AG04449 (cell line): ENCODE measurements around the gene DMBX1.

Experiments
- CTCF ChIA-PET: fragments of 350-600 bp; formaldehyde crosslinking; extraction: SDS; loops from one replicate; lab custom pipeline; 2021; ENCODE audit warnings: antibody characterized with exemption; lab: Yijun Ruan, JAX
- POLR2A ChIA-PET: fragments of 400-600, 350-600 bp; formaldehyde crosslinking; extraction: SDS; loops from one replicate; lab custom pipeline; 2020; ENCODE audit warnings: antibody characterized with exemption, inconsistent platforms; lab: Yijun Ruan, JAX
- DNase-seq: peaks from one replicate; pipeline ENCODE4 v3.0.0-alpha.2; 2010; ENCODE audit warnings: low read depth, low spot score
- H3K4me3 ChIP-seq: 2 replicates; pipeline ENCODE4 v1.5.1; 2011; ENCODE audit warnings: low read depth, mild to moderate bottlenecking, control low read depth, low read length
- CTCF ChIP-seq: IDR thresholded peaks from one replicate; pipeline ENCODE4 v1.5.1; 2011; ENCODE audit warnings: mild to moderate bottlenecking, moderate library complexity, low read length, control low read depth, inconsistent platforms; ENCODE audit not compliant: insufficient read depth; ENCODE audit errors: missing control alignments

Gene DMBX1

GRCh38 chr1:46457178-46457577, 32.5 kb upstream of the DMBX1 start:
- ChIA-PET POLR2A (no interaction called here), CTCF (interaction anchor here (1.3 to 17.6 kb wide), 5 partner anchors 11 to 268 kb away, joined by 3 to 429 read pairs (median 5); a partner anchor contains a TSS)
- no peak for DNase-seq
- no peak overlapping the region for H3K4me3 ChIP-seq
- no peak for TF ChIP-seq CTCF

GRCh38 chr1:46458190-46458589, 31.4 kb upstream of the DMBX1 start:
- ChIA-PET CTCF (interaction anchor here (0.6 to 17.6 kb wide), 8 partner anchors 12 to 267 kb away, joined by 3 to 429 read pairs (median 4); a partner anchor contains a TSS), POLR2A (no interaction called here)
- TF ChIP-seq CTCF: no peak
- DNase-seq: no peak
- no peak overlapping the region for H3K4me3 ChIP-seq

- POLR2A ChIA-PET: no interaction called here
- H3K4me3 ChIP-seq: no peak overlapping the region
- no peak for DNase-seq
- no peak for TF ChIP-seq CTCF
- CTCF ChIA-PET: interaction anchor here (0.6 to 17.6 kb wide), 6 partner anchors 13 to 267 kb away, joined by 3 to 429 read pairs (median 4); a partner anchor contains a TSS
Observed at GRCh38 chr1:46458846-46459245, 30.8 kb upstream of the DMBX1 start.

GRCh38 chr1:46459315-46459714, 30.3 kb upstream of the DMBX1 start:
- H3K4me3 ChIP-seq: no peak overlapping the region
- DNase-seq: no peak
- no peak for TF ChIP-seq CTCF
- ChIA-PET CTCF (interaction anchor here (1.0 to 17.6 kb wide), 4 partner anchors 14 to 266 kb away, joined by 4 to 429 read pairs (median 26); a partner anchor contains a TSS), POLR2A (no interaction called here)

- no peak overlapping the region for H3K4me3 ChIP-seq
- POLR2A ChIA-PET: no interaction called here
- TF ChIP-seq CTCF: no peak
- CTCF ChIA-PET: interaction anchor here (0.8 to 1.5 kb wide), 4 partner anchors 14 to 22 kb away, joined by 3 to 7 read pairs (median 4); no protein-coding TSS in a partner anchor
- no peak for DNase-seq
Observed at GRCh38 chr1:46461017-46461808, 28.4 kb upstream of the DMBX1 start.

GRCh38 chr1:46461809-46462448, 27.7 kb upstream of the DMBX1 start:
- CTCF ChIA-PET: interaction anchor here (1.0 to 1.7 kb wide), 4 partner anchors 14 to 17 kb away, joined by 3 to 10 read pairs (median 6); no protein-coding TSS in a partner anchor
- no peak for TF ChIP-seq CTCF
- no peak overlapping the region for H3K4me3 ChIP-seq
- no peak for DNase-seq
- POLR2A ChIA-PET: no interaction called here
